HG03442 (cell line): ENCODE data around the gene DCAF11.

Experiments
- ATAC-seq: cut with Tn5 transposase; IDR thresholded peaks from one replicate; pipeline ENCODE4 v1.9.1; 2021; ENCODE audit warnings: mild to moderate bottlenecking, moderate library complexity; ENCODE audit not compliant: unreplicated experiment

Gene DCAF11

DNA sequence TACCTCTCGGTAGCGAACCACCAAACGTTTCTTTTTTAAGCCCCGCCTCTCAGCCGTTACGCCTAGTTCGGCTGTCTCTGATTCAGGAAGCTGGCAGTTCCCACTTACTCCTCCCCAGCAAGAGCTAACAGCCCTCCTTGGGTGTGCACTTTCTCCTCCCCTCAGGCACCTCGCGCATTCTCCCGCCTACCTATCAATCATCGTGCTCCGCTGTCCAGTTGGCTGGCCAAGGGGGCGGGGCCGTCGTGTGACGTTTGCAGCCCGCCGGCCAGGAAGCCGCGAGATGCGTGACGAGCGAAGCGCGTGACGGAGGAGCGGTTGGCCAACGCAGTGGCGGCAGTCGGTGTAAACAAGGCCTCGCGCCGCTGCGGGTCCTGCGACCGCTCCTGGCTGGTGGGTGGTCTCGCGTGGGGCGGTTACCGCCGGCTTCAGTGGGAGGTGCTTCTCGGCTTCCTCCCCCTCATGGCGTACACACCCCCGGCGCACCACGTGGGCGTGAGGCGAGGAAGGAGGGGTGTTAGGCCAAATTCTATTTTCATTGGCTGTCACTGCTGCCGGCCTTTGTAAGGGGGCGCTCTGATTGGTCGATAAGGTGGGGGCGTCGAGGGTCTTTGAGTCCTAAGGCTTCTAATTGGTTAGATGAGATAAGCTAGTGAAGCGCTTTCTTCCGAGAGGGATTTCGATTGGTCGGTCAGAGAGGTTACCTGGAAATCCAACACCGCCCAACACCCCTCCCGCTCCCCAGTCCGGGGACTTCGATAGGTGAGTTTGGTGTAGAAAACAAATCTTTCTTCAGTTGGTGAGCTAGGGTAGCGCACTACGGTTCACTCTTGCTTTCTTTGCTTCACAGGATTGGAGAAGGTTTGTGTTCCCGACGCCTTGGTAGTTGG, at the start of gene DCAF11, which contains the start of gene NRL:
Gene DCAF11 (plus strand): TSS at position 246 of the 890 bp plus-strand sequence. CDS start 818 bp downstream, outside the sequence.
Gene NRL (minus strand): TSS at position 418 of the 890 bp plus-strand sequence. CDS start 32,101 bp downstream, outside the sequence.
- peak; percentile 82 for ATAC-seq

DNA sequence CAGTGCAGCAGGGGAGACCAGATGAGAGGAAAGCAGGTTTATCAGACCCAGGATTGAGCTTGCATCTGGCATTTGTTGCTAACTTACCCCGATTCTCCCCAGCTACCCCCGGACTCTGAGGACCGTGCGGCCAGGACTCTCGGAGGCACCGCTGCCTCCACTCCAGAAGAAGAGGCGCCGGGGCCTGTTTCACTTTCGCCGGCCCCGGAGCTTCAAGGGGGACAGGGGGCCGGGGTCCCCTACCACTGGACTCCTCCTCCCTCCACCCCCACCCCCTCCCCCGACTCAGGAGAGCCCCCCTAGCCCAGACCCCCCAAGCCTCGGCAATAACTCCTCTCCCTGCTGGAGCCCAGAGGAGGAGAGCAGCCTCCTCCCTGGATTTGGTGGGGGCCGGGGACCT, 49.7 kb upstream of the DCAF11 start:
- ATAC-seq, result no peak

DNA sequence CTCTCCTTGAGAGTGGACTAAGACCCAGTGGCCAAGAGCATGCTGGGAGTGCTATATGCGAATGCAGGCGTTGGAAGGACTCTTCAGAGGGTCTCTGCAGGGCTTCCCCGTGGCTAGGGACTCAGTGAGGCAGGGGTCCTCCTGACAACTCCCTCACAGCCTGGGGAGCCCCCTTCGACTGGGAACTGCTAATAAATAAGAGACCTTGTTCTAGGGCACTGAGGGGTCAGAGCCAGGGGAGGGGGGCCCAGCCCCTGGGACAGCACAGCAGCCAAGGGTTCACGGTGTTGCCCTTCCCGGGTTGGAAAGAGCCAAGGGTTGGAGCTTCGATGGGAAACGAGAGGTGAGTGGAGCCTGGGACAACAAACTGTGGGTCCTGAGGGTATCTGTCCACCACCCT, 49.2 kb upstream of the DCAF11 start:
- ATAC-seq, result no peak

DNA sequence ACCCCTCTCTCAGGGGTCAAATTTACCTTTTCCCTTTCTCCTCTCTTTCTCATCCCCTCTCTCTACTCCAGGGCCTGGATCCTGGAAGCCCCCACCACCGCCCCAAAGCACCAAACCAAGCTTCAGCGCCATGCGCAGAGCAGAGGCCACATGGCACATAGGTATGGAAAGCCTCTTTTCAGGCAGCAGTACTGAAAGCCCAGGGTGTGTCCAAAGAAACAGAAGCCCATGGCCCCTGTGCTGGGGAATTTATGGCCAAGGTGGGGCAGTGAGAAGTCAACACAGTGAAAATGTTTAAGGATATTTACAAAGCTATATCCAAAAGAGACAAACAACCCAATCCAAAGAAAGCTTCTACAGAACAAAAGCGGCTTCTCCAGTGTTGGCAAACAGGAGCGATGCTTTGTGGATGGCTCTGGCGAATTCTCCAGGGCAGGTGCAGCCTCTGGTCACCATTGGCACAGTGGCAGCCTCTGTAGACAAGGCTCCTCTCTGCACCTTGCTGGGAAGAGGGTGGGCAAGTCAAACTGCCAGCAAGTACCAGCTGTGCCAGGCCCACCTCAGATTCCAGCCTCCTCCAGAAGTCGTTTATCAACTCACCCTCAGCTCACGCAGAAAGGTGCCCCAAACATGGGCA, 48.0 kb upstream of the DCAF11 start:
- no peak for ATAC-seq

DNA sequence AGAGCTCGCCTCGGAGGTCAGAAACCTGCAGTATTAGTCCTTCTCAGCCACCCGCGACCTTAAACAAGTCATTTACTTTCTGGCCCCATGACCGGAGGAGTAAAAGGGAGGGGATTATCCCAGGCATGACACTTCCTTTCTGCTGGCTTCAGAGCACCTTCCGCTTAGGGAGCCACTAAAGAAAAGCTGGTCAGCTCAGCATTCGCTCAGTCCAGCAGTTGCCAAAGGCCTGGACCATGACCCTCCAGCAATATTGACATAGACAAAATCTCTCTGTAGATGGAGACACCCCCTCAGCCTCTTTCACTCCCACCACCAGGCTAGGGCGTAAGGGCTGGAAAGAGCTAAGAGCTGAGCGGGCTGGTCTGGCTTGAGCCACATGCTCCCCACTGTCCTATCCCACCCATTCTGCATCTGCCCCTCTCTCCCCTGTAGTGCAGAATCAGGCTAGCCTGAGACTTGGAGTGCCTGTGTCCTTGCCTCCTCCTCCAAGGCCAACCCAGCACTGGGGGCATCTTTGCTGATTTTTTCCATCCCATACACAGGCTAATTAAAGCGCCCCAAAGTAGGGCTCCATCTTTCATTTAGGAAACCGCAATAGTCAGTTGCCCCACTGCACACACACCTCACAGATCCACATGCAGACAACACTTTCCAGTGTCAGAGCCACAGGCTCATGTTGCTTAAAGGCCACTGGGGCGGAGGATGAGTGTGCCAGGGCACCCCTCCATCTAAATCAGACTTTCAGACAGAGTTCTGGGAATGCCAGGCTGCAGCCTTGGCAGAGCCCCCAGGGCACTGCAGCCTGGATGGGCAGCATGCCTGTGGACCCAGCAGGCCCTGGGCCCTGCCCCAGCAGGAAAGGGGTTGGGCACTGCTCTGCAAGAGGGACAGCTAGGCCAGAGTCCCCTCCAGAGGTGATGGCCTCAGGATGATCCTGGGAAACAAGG, 47.2 kb upstream of the DCAF11 start:
- ATAC-seq, result no peak

DNA sequence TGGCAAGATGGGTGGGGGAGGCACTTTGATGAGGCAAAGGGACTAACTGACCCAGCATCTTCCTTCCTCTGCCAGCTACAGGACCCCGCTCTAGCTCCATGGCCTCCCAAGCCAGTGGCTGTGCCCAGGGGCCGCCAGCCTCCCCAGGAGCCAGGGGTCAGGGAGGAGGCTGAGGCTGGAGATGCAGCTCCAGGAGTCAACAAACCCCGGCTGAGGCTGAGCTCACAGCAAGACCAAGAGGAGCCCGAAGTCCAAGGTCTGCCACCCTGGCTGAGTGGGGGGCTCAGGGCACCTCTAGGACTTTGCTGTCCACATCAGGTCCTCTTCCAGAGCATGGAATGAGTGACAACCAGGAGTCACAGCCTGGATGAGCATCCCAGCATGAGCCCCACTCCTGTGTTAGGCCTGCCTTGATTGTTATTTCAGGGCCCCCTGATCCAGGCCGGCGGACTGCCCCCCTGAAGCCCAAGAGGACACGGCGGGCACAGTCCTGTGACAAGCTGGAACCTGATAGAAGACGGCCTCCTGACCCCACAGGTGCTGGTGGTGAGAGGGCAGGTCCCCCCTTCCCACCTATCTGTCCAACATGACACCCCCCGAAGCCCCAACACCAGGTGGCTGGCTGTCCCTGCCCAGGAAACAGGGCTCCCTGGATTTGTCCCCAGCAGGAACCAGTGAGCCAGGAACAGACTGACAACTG, 45.7 kb upstream of the DCAF11 start:
- no peak for ATAC-seq

DNA sequence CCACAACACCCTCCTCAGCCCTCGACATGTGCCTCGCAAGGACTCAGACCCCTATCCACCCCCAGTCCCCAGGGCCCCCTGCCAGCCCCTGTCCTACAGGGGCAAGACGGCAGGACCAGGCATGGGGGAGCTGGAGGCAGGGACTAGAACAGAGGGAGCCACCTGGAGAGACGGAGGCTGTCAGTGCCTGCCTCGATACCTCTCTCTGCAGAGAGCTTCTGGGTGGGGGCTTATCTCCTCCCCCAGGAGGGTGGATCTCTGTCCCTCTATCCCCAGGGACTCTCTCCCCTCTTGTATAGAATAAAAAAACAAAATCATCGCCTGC, 45.2 kb upstream of the DCAF11 start:
- ATAC-seq, result no peak

DNA sequence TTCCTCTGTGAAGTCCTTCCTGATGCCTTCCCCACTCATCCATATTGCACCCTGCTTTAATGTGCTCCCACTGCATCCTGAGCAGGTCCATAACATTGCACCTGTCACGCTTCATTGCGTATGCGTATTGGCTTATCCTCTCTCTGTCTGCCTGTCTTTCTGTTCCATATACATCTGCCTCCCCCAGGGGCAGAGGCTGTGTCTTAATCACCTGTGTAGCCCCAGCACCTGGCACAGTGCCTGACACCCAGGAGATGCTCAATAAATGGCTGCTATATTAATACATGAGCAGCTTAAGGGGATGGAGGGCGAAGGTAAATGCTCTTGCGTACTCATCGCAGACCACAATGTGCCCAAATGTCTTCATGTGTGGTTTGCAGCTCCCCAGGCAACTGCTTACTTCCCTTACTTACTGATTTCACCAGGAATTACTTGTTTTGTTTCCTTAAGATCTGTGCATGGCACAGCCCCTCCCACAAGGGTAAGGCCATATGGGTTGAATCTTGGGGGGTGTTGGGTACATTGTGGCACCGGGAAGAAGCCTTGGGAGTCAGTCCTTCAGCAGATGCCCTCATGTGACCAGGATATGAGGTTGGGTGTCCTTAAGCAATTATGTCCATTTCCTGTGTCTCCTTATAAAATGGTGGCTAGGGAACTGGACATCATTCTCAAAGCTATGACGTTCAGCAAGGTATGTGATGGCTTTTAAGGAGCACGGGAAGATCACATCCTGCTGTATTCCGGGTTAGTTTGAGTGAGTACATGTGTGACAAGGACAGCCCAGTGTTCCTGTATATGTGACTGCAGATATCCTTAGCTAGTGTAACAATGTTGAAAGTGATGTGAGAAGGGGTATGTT, 44.1 kb upstream of the DCAF11 start:
- no peak for ATAC-seq

DNA sequence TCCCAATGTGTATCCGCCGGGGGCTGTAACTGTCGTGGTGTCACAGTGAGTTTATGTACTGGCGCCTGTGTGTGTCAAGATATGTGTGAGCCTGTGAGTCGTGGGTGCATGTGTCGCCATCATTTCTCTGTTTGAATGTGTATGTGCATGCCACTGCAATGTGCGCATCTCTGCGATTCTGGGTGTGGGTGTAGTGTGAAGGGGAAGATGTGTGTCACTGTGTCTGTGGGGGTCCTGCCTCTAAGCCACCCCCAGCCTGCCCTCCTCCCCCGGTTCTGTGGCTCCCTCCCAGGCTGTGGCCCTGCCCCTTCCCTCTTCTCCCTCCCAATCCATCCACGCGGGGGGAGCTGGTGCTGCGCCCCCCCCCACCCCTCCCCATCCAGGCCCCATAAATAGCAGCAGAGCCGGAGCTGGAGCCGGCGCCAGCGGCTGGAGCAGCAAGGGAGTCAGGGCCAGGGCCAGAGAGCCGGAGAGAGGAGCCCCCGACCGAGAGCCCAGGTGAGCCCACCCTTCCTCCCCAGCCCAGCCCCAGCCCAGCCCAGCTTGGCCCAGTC, 43.4 kb upstream of the DCAF11 start, which contains the start of gene CPNE6:
Gene CPNE6 (plus strand): TSS at position 419 of the 554 bp plus-strand sequence. CDS start 1,375 bp downstream, outside the sequence.
- ATAC-seq, result no peak

DNA sequence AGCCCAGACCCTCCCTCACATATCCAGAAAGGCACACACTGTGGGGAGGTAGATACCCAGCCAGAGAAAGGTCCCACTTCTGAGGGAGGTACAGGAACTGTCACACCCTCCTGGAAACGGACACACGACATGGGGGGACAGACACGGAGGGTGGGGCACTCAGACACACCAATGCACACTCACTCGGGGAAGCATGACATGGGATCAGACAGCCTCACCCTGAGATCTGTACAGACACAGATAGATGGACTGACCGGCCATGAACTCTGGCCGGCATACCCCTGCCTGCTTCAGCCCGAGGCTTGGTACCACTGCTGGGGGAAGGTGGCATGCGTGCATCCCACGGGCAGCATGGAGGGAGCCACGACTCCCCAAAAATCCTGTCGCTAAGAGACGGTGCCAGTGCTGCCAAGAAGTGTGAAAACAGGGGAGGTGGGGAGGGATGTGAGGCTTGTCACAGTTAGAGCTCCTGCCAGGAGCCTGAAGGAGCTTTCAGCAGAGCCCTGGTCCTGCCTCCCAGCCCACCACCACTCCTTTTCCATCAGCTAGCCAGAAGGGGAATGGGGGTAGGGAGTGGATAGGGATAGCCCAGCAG, 42.6 kb upstream of the DCAF11 start:
- no peak for ATAC-seq

DNA sequence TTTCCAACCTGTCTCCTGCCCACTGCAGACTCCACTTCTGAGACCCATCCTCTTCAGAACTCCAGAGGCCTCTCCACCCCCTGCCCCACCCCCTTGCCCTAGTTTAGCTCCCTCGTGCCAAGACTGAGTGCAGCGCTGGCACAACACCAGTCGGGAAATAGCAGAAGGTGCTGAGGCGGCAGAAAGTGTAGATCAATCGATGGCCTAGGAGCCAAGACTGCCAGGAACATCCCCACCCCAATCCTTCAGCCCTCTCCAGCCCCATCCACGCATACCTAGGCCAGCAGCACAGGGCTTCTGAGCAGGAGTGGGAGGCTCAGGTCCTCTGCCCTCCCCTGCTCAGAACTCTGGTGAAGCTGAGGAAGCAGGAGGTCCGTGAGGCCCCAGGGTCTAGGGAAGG, 42.1 kb upstream of the DCAF11 start:
- ATAC-seq, result no peak

DNA sequence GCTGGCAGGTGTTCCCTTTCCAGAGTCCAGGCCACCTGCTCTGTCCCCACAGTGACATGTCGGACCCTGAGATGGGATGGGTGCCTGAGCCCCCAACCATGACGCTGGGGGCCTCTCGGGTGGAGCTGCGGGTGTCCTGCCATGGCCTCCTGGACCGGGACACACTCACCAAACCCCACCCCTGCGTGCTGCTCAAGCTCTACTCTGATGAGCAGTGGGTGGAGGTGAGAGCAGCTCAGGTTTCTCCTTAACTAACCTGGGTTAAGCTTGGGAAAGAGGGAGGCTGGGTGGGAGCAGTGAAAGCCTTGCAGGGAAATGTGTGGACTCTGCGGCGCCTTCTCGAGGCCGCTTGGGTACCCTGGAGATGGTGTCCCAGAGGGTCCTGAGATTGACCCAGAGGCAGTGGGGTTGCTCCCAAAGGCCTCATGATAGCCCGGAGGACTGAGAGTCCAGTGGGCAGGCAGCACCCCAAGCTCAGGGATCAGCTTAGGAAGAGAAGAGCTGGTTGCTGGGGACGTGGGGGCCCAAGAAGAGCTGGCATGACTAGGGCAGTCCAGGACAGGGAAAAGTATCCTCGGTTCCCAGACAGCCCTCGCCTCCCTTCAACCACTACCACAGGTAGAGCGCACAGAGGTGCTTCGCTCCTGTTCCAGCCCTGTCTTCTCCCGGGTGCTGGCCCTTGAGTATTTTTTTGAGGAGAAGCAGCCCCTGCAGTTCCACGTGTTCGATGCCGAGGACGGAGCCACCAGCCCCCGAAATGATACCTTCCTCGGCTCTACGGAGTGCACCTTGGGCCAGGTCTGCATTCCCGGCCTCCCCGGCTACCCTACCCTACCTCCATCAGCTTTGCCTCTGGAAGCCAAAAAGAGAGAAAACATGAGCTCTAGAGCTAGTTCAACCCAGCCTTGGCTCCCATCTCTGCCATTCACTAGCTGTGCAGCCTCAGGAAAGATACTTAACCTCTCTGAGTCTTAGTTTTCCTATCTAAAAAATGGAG, 41.4 kb upstream of the DCAF11 start:
- no peak for ATAC-seq

DNA sequence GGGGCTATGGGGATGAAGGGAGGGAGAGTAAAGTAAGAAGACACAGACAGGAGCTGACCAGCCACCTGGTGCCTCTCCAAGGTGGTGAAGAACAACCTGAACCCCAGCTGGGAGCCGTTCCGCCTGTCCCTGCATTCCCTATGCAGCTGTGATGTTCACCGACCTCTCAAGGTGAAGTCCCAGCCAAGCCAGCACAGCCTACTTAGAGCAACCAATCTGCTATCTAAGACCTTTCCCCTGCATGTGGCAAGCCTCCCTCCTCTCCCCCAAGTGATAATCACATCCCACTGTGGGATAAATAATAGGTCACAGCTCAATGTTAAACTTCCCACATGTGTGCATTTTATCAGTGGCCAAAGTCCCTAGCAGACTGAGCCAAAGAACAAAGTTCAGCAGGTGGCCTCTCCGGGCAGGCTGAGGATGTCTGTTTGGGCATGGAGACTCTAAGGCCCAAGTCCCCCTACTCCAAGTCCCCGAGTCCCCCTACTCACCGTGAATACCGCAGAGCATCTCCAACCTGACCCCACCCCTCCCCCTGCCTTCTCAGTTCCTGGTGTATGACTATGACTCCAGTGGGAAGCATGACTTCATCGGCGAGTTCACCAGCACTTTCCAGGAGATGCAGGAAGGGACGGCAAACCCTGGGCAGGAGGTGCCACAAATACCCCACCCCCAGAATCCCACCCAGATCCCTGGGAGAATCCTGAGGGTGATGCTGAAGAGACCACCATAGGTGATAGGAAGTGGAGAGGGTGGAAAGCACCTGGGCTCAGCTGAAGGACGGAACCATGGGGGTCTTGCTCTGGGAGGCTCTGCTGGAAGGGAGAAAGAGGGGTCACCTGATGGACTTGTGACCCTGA, 39.7 kb upstream of the DCAF11 start:
- ATAC-seq, result no peak

DNA sequence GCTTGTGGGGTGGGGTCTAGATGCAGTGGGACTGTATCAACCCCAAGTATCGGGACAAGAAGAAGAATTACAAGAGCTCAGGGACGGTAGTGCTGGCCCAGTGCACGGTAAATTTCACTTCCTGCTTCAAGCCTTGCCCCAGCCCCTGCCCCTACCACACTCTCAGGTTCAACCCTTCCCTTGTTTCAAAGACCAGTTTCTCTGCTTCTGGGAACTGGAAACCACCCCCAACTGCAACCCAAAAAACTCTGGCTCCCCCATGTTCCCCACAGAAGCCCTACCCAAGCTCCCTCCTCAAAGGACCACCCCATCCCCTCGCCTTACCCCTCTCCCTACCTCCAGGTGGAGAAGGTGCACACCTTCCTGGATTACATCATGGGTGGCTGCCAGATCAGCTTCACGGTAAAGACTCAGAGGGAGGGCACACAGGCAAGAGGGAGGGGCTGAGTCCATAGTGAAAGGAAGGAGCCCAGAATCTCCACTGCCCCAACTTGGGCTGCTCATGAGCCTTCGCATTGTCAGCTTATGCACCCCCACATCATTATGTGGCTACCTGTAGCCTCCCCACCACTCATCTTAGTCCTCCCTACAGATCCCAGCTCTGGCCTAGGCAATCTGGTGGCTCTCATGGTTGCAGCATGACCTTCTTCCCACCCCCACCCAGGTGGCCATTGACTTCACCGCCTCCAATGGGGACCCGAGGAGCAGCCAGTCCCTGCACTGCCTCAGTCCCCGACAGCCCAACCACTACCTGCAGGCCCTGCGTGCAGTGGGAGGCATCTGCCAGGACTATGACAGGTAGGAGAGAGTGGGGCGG, 38.9 kb upstream of the DCAF11 start:
- no peak for ATAC-seq

DNA sequence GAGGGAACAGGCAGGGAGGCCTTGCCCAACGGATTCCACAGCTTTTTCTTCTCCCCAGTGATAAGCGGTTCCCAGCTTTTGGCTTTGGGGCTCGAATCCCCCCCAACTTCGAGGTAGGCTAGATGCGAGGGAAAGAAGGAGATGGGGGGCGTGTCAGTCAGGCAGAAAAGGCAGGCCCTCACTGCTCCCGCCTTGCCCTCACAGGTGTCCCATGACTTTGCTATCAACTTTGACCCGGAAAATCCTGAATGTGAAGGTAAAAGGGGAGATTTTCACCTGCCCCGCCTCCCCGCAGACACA, 38.3 kb upstream of the DCAF11 start:
- no peak for ATAC-seq

DNA sequence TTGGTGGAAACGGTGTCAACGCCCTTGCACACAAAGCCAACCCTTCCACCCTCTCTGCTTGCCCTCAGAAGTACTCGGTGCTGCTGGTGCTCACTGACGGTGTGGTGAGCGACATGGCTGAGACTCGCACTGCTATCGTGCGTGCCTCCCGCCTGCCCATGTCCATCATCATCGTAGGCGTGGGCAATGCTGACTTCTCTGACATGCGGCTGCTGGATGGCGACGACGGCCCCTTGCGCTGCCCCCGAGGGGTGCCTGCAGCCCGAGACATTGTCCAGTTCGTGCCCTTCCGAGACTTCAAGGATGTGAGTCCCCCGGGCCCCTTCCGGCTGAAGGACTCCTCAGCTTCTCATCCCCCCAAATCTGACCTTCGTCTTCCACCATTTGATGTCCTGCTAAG, 37.5 kb upstream of the DCAF11 start:
- no peak for ATAC-seq
